Astrocyte (in vitro differentiated cells and primary cell): ENCODE results near the gene MS4A2. TPM values are rescaled to one million over a fixed set of nuclear protein-coding genes. Genes with fewer than 3 reads are reported as not detected.

Source experiments
- DNase-seq: peaks from one replicate; pipeline ENCODE4 v3.0.0-alpha.2; 2010; ENCODE audit warnings: low read depth
- FAIRE-seq: peaks from 2 replicates; lab custom pipeline; 2011; peaks lifted over from hg19 to GRCh38; lab: Jason Lieb, UNC
- H2AFZ ChIP-seq: 2 replicates; pipeline ENCODE4 v1.6.0; 2012; ENCODE audit warnings: low read depth, low read length, inconsistent platforms
- H3K27ac ChIP-seq: 2 replicates; pipeline ENCODE4 v1.5.1; 2011; ENCODE audit warnings: low read depth, low read length, inconsistent platforms
- H3K27me3 ChIP-seq: 2 replicates; pipeline ENCODE4 v1.6.0; 2011; ENCODE audit warnings: low read length, inconsistent platforms; ENCODE audit not compliant: insufficient read depth
- H3K36me3 ChIP-seq: 2 replicates; pipeline ENCODE4 v1.5.1; 2011; ENCODE audit warnings: low read length, inconsistent platforms; ENCODE audit not compliant: insufficient read depth
- H3K4me1 ChIP-seq: 2 replicates; pipeline ENCODE4 v1.5.1; 2011; ENCODE audit warnings: low read length, inconsistent platforms; ENCODE audit not compliant: insufficient read depth
- H3K4me2 ChIP-seq: 2 replicates; pipeline ENCODE4 v1.6.0; 2012; ENCODE audit warnings: low read length, inconsistent platforms
- H3K4me3 ChIP-seq: 2 replicates; pipeline ENCODE4 v1.5.1; 2011; ENCODE audit warnings: low read depth, mild to moderate bottlenecking, low read length, inconsistent platforms; ENCODE audit not compliant: insufficient read depth
- H3K79me2 ChIP-seq: 2 replicates; pipeline ENCODE4 v1.6.0; 2012; ENCODE audit warnings: mild to moderate bottlenecking, low read length, inconsistent platforms; ENCODE audit not compliant: insufficient read depth
- H3K9ac ChIP-seq: 2 replicates; pipeline ENCODE4 v1.6.0; 2012; ENCODE audit warnings: mild to moderate bottlenecking, low read length, inconsistent platforms
- H3K9me3 ChIP-seq: 2 replicates; pipeline ENCODE4 v1.5.1; 2012; ENCODE audit warnings: low read depth, mild to moderate bottlenecking, low read length, inconsistent platforms; ENCODE audit not compliant: insufficient read depth
- H4K20me1 ChIP-seq: 2 replicates; pipeline ENCODE4 v1.6.0; 2012; ENCODE audit warnings: low read length, inconsistent platforms; ENCODE audit not compliant: insufficient read depth
- H3K27ac Mint-ChIP-seq: one replicate; pipeline ENCODE4 v1.8.0; 2021; ENCODE audit warnings: mild to moderate bottlenecking, mixed read lengths; ENCODE audit not compliant: unreplicated experiment
- H3K27me3 Mint-ChIP-seq: one replicate; pipeline ENCODE4 v1.8.0; 2021; ENCODE audit warnings: low read depth, mixed read lengths; ENCODE audit not compliant: unreplicated experiment
- H3K36me3 Mint-ChIP-seq: one replicate; pipeline ENCODE4 v1.8.0; 2021; ENCODE audit warnings: low read depth, mixed read lengths; ENCODE audit not compliant: unreplicated experiment
- H3K4me1 Mint-ChIP-seq: one replicate; pipeline ENCODE4 v1.8.0; 2021; ENCODE audit warnings: low read depth, mixed read lengths; ENCODE audit not compliant: unreplicated experiment
- H3K4me3 Mint-ChIP-seq: one replicate; pipeline ENCODE4 v1.8.0; 2021; ENCODE audit warnings: mild to moderate bottlenecking, moderate library complexity, mixed read lengths; ENCODE audit not compliant: unreplicated experiment
- H3K9me3 Mint-ChIP-seq: one replicate; pipeline ENCODE4 v1.8.0; 2021; ENCODE audit warnings: mild to moderate bottlenecking, mixed read lengths; ENCODE audit not compliant: unreplicated experiment
- CTCF ChIP-seq: IDR thresholded peaks from 2 replicates; pipeline ENCODE4 v1.5.1; 2011; ENCODE audit warnings: low read depth, mild to moderate bottlenecking, inconsistent platforms, low read length, moderate library complexity; ENCODE audit not compliant: insufficient read depth
- EZH2 ChIP-seq: IDR thresholded peaks from 2 replicates; pipeline ENCODE4 v1.6.1; 2012; ENCODE audit warnings: mild to moderate bottlenecking, low read length, inconsistent platforms; ENCODE audit not compliant: insufficient read depth
- total RNA-seq: library from RNA; stranded (reverse); gene quantifications from 2 replicates; pipeline ENCODE4 v1.2.1, GENCODE V29; 2021

Gene MS4A2
- total RNA-seq, 1 donor from 2014 or later: not detected

GRCh38 chr11:60130496-60130895 is 42.0 kb downstream of the MS4A2 start:
- Histone ChIP-seq H2AFZ (no peak overlapping the region), H3K9me3 (peaks cover 9% of the 10 kb centered on the region), H3K4me2 (no peak overlapping the region), H3K4me1 (no peaks in the 10 kb centered on the region), H3K27ac (no peak overlapping the region), H3K4me3 (no peak overlapping the region), H3K36me3 (no peaks in the 10 kb centered on the region), H3K79me2 (no peaks in the 10 kb centered on the region), H4K20me1 (no peaks in the 10 kb centered on the region), H3K9ac (no peak overlapping the region), H3K27me3 (no peaks in the 10 kb centered on the region)
- peaks cover 3% of the 10 kb centered on the region for H3K4me1 Mint-ChIP-seq
- TF ChIP-seq EZH2: no peak
- no peak for TF ChIP-seq CTCF
- H3K9me3 Mint-ChIP-seq: peaks cover 3% of the 10 kb centered on the region
- H3K27me3 Mint-ChIP-seq: no peaks in the 10 kb centered on the region
- DNase-seq: no peak
- peaks cover 2% of the 10 kb centered on the region for H3K36me3 Mint-ChIP-seq
- FAIRE-seq: no peak
- no peak overlapping the region for H3K27ac Mint-ChIP-seq
- no peak overlapping the region for H3K4me3 Mint-ChIP-seq

GRCh38 chr11:60131912-60132311 is 43.4 kb downstream of the MS4A2 start:
- H3K27ac Mint-ChIP-seq: no peak overlapping the region

More at GRCh38 chr11:60131912-60132311, 43.4 kb downstream of the MS4A2 start:
- no peaks in the 10 kb centered on the region for H3K27me3 ChIP-seq
- no peak overlapping the region for H3K4me3 Mint-ChIP-seq
- FAIRE-seq (no peak), DNase-seq (no peak)
- H3K9me3 ChIP-seq: peaks cover 9% of the 10 kb centered on the region
- peaks cover 3% of the 10 kb centered on the region for H3K9me3 Mint-ChIP-seq
- no peaks in the 10 kb centered on the region for H4K20me1 ChIP-seq
- H3K4me2 ChIP-seq: no peak overlapping the region
- peaks cover 3% of the 10 kb centered on the region for H3K4me1 Mint-ChIP-seq
- peaks cover 2% of the 10 kb centered on the region for H3K36me3 Mint-ChIP-seq
- no peak overlapping the region for H3K9ac ChIP-seq
- H3K27me3 Mint-ChIP-seq: no peaks in the 10 kb centered on the region
- TF ChIP-seq CTCF (no peak), EZH2 (no peak)
- H2AFZ ChIP-seq: no peak overlapping the region
- no peak overlapping the region for H3K27ac ChIP-seq
- no peaks in the 10 kb centered on the region for H3K79me2 ChIP-seq
- no peaks in the 10 kb centered on the region for H3K36me3 ChIP-seq
- no peaks in the 10 kb centered on the region for H3K4me1 ChIP-seq
- no peak overlapping the region for H3K4me3 ChIP-seq
